NCI-H510A (cell line): Measurements from ENCODE around the gene CASR.

ENCODE experiments used
- DNase-seq: peaks from one replicate; lab custom pipeline; 2025; lab: John Stamatoyannopoulos, UW

The CASR gene

DNA sequence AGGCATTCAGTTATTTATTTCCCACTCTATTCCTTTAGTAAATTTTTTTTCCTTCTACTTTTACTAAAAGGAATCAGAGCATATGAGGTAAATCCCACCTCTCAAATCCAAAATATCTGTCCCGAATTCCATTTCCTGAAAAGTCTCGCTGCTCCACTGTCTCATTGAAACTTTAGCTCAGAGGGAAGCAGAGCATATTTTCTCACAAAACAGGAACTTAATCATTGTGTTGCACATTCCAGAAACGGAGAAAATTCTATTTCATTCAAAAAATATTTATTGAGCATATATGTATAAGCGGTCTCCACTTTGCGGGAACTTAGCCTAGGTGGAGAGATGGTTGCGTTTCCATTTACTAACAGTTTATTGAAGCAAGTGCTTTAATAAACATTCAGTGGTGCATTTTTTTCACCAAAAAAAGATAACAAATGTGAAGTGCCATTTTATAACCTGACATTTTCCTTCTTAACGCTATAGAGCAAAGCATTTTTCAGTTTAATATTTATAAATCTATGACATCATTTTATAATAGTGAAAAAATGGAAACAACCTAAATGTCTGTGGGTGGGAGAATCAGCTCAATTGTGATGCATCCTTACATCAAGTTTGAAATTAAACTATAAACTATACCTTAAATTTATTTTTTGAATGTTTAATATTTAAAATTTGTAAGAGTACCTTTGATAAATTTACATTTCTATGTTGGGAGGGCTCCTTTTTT is 74.3 kb downstream of the CASR start:
- DNase-seq = no peak

DNA sequence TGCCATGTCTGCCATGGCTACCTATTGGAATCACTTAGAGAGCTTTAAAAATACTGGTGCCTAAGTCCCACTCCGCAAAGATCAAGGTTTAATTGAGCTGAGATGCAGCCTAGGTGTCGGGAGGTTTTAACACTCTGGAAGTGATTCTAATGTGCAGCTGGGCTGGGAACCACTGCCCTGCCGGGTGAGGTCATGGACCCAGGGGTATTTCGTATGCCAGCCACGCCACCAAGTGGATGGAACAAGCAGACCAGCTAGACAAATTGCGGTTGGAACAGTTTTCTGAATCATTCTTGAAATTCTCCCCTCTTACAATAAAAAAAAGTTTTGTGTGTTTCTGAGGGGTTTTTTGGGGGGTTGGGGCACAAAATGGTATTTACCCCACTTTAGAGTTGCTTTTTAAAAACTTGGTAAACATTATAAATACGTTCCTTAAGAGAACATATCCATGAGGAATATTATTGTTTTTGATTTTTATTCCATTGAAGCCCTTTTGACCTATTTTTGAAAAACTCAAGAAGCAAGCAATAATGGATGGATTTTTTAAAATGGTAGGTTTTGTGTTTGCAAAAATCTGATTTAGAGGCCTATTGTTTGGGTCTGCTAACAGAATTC is 75.4 kb downstream of the CASR start:
- DNase-seq = peak; percentile 37

GRCh38 chr3:122260206-122260605 is 76.7 kb downstream of the CASR start:
- no peak for DNase-seq

DNA sequence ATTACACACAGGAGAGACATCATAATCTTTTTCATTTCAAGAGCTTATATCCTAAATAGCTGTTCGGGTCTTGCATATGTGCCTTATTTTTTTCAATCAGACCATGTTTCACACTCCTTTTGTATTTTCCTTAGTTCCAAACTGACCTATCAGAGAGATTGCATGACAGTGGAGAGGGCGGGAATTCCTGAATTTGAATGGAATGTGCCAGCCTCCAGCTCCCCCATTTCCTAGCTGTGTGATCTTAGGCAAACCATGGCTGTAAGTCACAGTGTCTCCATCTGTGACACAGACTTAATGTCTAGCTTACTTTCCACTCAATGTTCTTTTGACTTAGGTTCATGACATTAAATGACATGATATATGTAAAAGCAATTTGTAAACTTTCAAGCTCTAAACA is 79.6 kb downstream of the CASR start:
- DNase-seq = no peak

DNA sequence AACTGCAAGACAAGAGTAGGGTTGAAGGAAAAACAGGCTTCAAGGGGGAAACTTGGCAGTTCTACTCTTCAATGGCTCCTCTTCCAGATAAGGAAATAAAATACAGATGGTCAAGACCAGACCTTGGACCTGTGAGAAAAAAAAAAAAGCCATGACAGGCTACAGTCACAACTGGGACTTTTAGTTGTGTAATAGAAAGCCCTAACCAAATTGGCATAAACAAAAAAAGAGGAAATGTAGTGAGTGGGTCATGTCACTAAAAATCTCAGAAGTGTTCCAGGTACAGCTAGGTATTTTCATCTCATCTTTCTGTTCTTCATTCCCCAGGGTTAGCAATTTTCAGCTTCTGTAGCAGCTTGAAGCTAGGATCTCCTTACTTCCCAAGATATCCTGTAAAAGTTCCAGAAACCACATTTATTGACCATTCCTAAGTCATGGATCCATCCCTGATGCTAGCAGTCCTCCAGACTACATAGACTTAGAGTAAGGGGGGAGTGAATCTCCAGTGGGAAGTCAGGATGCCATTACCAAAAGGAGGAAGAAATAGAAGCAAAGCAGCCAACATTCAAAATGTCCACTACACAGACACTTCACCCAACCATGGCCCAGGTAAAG is 80.6 kb downstream of the CASR start:
- no peak for DNase-seq

- no peak for DNase-seq
Observed at GRCh38 chr3:122265957-122266356, 82.5 kb downstream of the CASR start.

- no peak for DNase-seq
Observed at GRCh38 chr3:122268257-122269024, 85.0 kb downstream of the CASR start.

DNA sequence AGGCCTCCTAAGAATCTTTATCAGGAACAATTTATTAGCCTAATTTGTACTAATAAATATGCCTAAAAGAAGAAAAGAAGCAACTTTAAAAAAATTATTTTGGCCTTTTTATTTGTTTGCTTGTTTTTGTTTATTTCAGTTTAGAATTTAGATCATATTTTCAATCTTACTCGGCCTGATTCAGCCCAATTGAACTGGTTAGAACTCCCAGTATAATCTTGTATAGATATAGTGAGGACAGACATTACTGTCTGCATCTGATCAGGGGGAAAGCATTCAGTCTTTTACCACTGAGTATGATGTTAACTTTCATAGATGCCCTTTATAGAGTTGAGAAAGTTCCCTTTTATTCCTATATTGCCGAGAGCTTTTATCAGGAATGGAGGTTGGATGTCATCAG is 85.6 kb downstream of the CASR start:
- no peak for DNase-seq

DNA sequence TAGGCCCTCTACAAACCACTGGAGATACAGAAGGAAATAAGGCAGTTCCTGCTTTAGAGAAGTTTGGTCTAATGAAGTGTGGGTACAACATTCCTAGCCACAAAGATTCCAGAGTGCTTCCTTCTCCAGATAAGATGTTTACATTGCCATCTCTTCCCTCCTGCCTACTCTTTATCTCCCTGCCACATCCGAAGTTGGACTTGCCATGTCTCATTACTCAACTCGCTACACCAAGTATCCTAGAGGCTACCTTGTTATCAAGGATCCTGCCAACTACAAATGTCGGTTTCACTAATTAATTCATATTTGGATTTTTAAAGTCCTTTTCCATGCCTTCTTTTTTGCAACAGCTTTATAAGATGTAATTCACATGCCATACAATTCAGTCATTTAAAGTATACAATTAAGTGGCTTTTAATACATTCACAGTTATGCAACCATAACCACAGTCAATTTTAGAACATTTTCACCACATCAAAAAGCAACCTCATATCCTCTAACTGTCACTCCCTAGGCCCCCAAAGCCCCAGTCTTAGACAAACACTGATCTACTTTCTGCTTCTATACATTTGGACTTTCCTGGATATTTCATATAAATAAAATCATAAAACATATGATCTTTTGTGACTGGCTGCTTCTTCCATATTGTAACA is 87.9 kb downstream of the CASR start:
- no peak for DNase-seq

GRCh38 chr3:122272879-122273278 is 89.4 kb downstream of the CASR start:
- DNase-seq = no peak

DNA sequence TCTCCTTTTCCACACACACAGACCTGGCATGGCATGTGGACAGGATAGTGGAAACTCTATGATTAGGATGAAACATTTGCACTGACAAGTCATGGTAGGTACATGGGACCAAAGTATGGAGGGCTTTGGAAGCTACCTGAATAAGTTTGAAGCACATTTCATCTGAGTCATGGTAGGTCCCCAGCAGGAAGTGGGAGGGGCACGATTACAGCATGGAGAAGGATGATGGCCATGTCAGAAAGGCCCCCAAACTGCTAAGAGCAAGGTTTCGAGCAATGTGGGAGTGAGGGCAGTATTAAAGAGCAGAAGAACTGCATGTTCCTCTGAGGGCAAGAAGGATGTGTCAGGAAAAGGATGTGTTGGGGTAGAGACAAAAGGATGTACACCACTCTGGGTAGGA is 90.0 kb downstream of the CASR start:
- no peak for DNase-seq

GRCh38 chr3:122281891-122282290 is 98.4 kb downstream of the CASR start:
- no peak for DNase-seq

GRCh38 chr3:122283796-122284445 is 100.5 kb downstream of the CASR start:
- no peak for DNase-seq

- DNase-seq = no peak
Observed at GRCh38 chr3:122284486-122284885, 101.0 kb downstream of the CASR start.

DNA sequence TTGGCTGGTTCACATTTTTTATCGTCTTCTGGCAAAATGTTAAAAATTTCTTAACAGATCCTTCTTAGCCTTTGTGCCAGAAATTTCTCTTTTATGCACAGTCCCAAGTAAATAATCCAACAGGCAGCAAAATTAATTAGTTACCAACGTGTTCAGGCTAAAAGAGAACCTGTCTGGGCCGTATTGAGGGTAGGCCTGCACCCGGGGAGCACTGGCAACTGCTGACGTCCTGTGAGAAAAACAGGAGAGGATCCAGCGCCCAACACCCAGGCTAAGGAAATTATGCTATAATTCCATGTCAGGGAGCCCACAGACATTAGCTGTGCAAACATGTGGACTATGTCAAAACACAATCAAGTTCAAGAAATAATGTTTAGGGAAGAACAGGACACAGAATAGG is 110.9 kb downstream of the CASR start:
- no peak for DNase-seq

- no peak for DNase-seq
Observed at GRCh38 chr3:122295266-122296062, 112.0 kb downstream of the CASR start.

GRCh38 chr3:122298239-122298638 is 114.8 kb downstream of the CASR start:
- DNase-seq = no peak

DNA sequence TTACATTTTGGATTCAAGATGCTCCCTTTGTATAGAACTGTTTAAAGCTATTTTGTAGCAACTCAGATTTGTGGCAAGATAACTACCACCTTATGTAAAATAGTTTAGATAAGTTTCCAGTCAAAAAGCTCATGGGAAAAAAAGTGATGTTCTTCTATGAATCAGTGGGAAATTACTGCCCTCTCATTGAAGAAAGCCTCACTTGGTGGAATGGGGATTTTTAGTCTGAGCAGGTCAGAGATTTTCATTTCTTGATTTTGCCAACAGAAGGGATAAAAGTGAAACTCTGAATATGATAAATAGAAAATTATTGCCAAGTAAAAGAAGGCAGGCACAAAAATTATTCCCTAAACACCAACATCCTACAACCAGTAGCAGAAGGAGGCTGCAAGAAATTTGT is 115.7 kb downstream of the CASR start:
- no peak for DNase-seq

DNA sequence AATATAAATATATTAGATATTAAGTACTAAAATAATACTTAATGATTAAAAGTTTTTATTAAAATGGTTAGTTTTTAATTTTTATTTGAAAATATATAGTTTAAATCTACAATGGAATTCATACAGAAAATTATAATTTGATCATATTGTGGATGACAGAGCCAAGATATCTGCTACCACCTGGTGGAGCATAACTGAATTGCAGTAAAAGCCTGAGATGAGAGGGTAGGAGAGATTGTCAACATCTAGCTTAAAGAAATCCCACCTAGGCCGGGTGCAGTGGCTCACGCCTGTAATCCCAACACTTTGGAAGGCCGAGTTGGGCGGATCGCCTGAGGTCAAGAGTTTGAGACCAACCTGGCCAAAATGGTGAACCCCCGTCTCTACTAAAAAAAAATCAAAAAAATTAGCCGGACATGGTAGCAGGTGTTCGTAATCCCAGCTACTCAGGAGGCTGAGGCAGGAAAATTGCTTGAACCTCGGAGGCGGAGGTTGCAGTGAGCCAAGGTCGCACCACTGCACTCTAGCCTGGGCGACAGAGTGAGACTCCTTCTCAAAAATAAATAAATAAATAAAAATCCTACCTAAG is 116.5 kb downstream of the CASR start:
- DNase-seq = no peak

DNA sequence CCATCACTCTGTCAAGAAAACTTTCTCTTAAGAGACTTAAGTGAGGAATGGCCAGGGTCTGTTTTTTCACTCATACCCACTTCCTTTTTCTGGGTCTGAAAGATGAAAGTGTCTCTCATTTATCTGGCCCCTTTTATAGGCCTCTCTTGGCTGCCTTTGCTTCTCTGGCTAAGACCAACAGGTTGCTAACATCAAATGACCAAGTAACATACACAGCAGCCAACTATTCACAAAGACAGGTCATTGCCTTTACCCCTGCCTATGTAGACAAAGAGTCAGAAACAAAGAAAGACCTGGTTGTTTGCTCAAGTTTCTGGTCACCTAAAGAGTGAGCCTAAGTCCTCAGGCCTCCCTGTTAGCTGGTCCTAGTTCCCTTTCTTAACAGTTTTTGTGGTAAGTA is 117.6 kb downstream of the CASR start:
- no peak for DNase-seq
